Suppressor macrophage treated with lipopolysaccharide for 1 hour (primary cell): Measurements from ENCODE around the gene LCP2.

ENCODE experiments used
- DNase-seq, 3 donors: peaks; one replicate each; pipeline ENCODE4 v3.0.0-alpha.2; 2020 to 2022

The LCP2 gene

DNA sequence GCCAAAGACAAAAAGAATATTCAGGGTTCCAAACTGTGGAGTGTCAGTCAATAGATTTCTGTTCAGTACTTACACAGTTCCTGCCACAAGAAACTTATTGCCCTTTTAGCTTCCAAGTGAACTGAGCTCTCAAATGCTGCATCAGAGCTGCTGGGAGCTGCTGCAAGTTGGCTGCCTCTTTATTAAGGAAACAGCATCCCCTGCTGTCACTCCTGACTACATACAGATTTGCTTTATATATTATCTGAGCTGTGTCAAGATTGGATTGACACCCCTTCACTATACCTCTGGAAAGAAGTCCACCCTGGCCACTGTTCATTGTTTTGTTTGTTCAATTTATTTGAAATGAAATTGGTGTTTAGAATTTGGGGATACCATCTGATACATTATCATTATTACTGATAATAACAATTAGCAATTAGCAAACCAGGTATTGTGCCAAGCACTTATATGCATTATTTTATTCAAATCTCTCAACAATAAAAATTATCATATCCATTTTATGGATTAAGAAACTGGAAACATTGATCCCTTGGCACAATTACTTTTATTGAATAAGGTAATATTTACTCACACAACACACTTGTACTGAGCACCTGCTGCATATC, 81.2 kb downstream of the LCP2 start:
- peak; percentile 67 to 78 (median 75) for DNase-seq

DNA sequence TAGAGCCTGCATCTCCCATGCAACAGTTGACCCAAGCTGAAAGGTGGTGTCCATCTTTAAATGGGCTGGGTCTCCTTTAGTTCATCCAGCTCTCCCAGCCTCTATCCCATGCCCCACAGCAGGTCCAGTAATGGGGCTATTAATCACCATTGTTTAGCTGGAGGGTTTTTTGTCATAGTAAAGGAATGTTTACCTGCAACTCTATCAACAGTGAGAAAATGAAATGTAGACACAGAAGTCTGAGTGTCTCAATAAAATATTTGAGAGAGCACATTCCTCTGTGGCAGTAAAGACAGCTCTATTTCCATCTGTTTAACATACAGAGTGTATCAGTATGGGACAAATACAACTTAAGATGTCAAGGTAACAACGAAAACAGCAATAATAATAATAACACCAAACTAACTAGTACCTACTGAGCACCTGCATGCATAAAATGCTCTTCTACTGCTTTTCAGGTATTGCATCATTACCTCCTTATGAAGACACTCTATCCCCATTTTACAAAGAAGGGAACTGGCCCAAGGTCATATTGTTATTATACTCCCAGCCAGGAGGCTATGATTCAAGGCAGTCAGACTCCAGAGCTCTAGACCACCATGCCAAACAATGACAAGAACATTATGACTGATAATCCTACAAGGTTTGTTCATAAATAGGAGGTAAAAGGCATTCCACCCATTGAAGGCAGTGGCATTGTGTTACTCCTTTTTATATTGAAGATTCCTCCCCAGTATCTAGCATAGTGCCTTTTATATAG, 85.8 kb downstream of the LCP2 start:
- DNase-seq: no peak

- no peak for DNase-seq
These were observed 90.6 kb downstream of the LCP2 start for GRCh38 chr5:170206958-170207357.

- DNase-seq: no peak
These were observed 91.4 kb downstream of the LCP2 start for GRCh38 chr5:170206216-170206615.

DNA sequence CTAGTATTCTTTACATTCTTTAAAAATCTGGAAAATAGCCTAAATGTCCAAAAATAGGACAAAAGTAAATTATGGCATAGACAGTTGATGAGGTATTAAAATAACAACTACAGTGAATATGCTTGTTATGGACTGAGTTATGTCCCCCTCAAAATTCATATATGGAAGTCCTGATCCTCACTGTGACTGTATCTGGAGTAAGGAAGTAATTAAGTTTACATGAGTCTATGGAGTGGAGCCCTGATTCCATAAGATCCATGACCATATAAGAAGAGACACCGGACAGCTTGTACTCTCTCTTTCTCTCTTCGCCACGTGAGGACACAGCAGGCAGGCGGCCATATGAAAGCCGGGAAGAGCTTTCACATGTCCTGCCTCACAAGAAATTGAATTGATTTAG, 93.4 kb downstream of the LCP2 start:
- DNase-seq: no peak

- DNase-seq: no peak
These were observed 95.5 kb downstream of the LCP2 start for GRCh38 chr5:170202117-170202516.

DNA sequence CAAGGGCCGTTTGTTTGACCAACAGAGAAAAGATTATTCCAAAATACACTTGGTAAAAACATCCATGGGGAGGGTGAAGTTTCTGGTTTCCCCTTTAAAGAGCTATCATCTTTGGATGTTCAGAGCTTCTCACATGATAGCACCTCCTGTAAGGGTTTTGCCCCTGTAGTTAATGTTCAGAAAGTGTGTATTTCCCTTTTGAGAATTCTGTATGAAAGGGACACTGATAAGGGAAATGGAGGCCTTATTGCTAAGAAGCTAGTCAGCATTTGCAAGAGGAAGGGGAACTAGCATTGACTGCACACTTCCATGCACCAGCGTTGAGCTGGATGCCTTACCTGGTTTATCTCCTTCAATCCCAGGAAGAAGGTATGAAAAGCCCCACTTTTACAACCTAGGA, 96.3 kb downstream of the LCP2 start:
- DNase-seq: peak; percentile 24 to 25 (median 24)

GRCh38 chr5:170200876-170201275, 96.7 kb downstream of the LCP2 start:
- DNase-seq: peak; percentile 47 to 62 (median 54)
